Measurements from ENCODE around the gene EDEM3. TPM values are rescaled to one million over a fixed set of nuclear protein-coding genes. Genes with fewer than 3 reads are reported as not detected.

Gene EDEM3
- polyA plus RNA-seq, 1 donor (not counting 4 experiments of a cell fraction or from before 2014, with no cell fraction given), result 23.6 TPM

- dilution Hi-C loops (cut with MboI; ENCODE audit: extremely low pct_ligation_motif_present, low sequenced_read_pairs), result no loop called here
- no peak overlapping the region for H3K9ac ChIP-seq (ENCODE audit: control insufficient read depth, extremely low read depth, insufficient read depth, low read length)
- H2AFZ ChIP-seq (ENCODE audit: control insufficient read depth, low read length), result no peak overlapping the region
- no peak overlapping the region for H3K4me2 ChIP-seq (ENCODE audit: control insufficient read depth, extremely low read depth, insufficient read depth, low read depth, low read length)
- no peaks in the 10 kb centered on the region for H3K4me1 ChIP-seq (ENCODE audit: control insufficient read depth, extremely low read depth, insufficient read depth, low read length)
- H3K9me3 ChIP-seq (ENCODE audit: control insufficient read depth, low read depth, low read length), result no peaks in the 10 kb centered on the region
- no peaks in the 10 kb centered on the region for H3K27me3 ChIP-seq (ENCODE audit: control insufficient read depth, extremely low read depth, insufficient read depth, low read length)
- FAIRE-seq, result no peak
- H3K4me3 ChIP-seq (ENCODE audit: control insufficient read depth in 2 of 3, extremely low read depth in 1 of 3, insufficient read depth in 2 of 3, low read depth in 1 of 3, low read length in 3 of 3), result no peak overlapping the region
- H3K79me2 ChIP-seq (ENCODE audit: control insufficient read depth, insufficient read depth, low read length), result peaks cover under 1% of the 10 kb centered on the region
- H3K9me1 ChIP-seq (ENCODE audit: control insufficient read depth, extremely low read depth, insufficient read depth, low read length), result no peaks in the 10 kb centered on the region
- peaks cover 0 to 2% of the 10 kb centered on the region in 2 experiments for H3K36me3 ChIP-seq (ENCODE audit: control insufficient read depth in 2 of 2, extremely low read depth in 1 of 2, insufficient read depth in 2 of 2, low read length in 2 of 2)
- DNase-seq (ENCODE audit: low read depth, low spot score), result no peak
- no peaks in the 10 kb centered on the region for H4K20me1 ChIP-seq (ENCODE audit: control insufficient read depth, extremely low read depth, insufficient read depth, low read length)
- H3K27ac ChIP-seq (ENCODE audit: control insufficient read depth, insufficient read depth, low read length), result no peak overlapping the region
- TF ChIP-seq EZH2 (IDR thresholded peaks at IDR 0.05; ENCODE audit: low read length), result no peak
- TF ChIP-seq, protein P1, sequence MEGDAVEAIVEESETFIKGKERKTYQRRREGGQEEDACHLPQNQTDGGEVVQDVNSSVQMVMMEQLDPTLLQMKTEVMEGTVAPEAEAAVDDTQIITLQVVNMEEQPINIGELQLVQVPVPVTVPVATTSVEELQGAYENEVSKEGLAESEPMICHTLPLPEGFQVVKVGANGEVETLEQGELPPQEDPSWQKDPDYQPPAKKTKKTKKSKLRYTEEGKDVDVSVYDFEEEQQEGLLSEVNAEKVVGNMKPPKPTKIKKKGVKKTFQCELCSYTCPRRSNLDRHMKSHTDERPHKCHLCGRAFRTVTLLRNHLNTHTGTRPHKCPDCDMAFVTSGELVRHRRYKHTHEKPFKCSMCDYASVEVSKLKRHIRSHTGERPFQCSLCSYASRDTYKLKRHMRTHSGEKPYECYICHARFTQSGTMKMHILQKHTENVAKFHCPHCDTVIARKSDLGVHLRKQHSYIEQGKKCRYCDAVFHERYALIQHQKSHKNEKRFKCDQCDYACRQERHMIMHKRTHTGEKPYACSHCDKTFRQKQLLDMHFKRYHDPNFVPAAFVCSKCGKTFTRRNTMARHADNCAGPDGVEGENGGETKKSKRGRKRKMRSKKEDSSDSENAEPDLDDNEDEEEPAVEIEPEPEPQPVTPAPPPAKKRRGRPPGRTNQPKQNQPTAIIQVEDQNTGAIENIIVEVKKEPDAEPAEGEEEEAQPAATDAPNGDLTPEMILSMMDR (optimal IDR thresholded peaks at IDR 0.05 in 1 of 3, IDR thresholded peaks at IDR 0.05 in 1 of 3, conservative IDR thresholded peaks at IDR 0.05 in 1 of 3; ENCODE audit: extremely low read depth in 1 of 3, insufficient read depth in 2 of 3, low read length in 3 of 3), result no peak
Observed at GRCh38 chr1:184745110-184745509, 9.5 kb downstream of the EDEM3 start.

DNA sequence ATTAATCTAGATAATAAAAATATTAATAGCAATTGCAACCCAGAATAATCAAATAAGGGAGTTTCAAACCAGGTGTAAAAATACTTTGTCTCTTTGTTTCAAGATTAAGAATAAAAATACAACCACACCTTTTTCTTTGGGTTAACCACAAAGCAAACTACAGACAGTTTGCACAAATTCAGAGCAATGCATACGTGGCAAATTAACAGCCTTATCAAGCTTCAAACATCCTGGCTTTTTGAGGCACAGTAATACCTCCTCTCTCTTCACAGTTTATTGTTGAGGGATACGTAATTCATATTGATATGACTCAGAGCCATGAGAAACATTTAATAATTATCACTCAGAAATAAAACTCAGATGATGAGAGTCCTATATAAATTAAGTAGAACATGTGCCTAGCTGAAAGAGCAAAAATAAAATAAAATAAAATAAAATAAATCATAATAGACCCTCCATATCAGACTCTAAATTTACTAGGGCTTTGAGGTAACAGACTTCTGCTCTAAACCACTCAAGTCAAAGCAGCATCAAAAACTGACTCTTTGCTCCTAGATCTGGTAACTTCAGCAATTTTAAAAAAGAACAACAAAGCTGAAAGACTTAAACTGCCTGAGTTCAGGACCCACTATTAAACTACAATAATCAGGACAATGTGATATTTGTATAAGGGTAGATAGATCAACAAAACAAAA is 11.4 kb downstream of the EDEM3 start:
- Histone ChIP-seq H3K4me2 (ENCODE audit: control insufficient read depth, extremely low read depth, insufficient read depth, low read depth, low read length) (no peak overlapping the region), H3K4me1 (ENCODE audit: control insufficient read depth, extremely low read depth, insufficient read depth, low read length) (no peaks in the 10 kb centered on the region), H3K4me3 (ENCODE audit: control insufficient read depth in 2 of 3, extremely low read depth in 1 of 3, insufficient read depth in 2 of 3, low read depth in 1 of 3, low read length in 3 of 3) (no peak overlapping the region), H2AFZ (ENCODE audit: control insufficient read depth, low read length) (no peak overlapping the region), H4K20me1 (ENCODE audit: control insufficient read depth, extremely low read depth, insufficient read depth, low read length) (no peaks in the 10 kb centered on the region), H3K9ac (ENCODE audit: control insufficient read depth, extremely low read depth, insufficient read depth, low read length) (no peak overlapping the region), H3K79me2 (ENCODE audit: control insufficient read depth, insufficient read depth, low read length) (no peaks in the 10 kb centered on the region), H3K9me1 (ENCODE audit: control insufficient read depth, extremely low read depth, insufficient read depth, low read length) (no peaks in the 10 kb centered on the region), H3K36me3 (ENCODE audit: control insufficient read depth in 2 of 2, extremely low read depth in 1 of 2, insufficient read depth in 2 of 2, low read length in 2 of 2) (peaks cover 0 to 2% of the 10 kb centered on the region in 2 experiments), H3K9me3 (ENCODE audit: control insufficient read depth, low read depth, low read length) (no peaks in the 10 kb centered on the region), H3K27me3 (ENCODE audit: control insufficient read depth, extremely low read depth, insufficient read depth, low read length) (no peaks in the 10 kb centered on the region), H3K27ac (ENCODE audit: control insufficient read depth, insufficient read depth, low read length) (no peak overlapping the region)
- DNase-seq (ENCODE audit: low read depth, low spot score) (no peak), FAIRE-seq (no peak)
- TF ChIP-seq, protein P1 (optimal IDR thresholded peaks at IDR 0.05 in 1 of 3, IDR thresholded peaks at IDR 0.05 in 1 of 3, conservative IDR thresholded peaks at IDR 0.05 in 1 of 3; ENCODE audit: extremely low read depth in 1 of 3, insufficient read depth in 2 of 3, low read length in 3 of 3), result no peak
- no peak for TF ChIP-seq EZH2 (IDR thresholded peaks at IDR 0.05; ENCODE audit: low read length)
- dilution Hi-C loops (cut with MboI; ENCODE audit: extremely low pct_ligation_motif_present, low sequenced_read_pairs), result no loop called here

Data from keratinocyte (primary cell).